ENCODE measurements around the gene CCDC9B.

The CCDC9B gene

GRCh38 chr15:40349163-40349562, 8.4 kb upstream of the CCDC9B start:
- Histone ChIP-seq H3K4me3 (ENCODE audit: low read length) (no peak overlapping the region), H3F3A (ENCODE audit: insufficient read depth, low read length) (no peaks in the 10 kb centered on the region), H3K9me2 (replicated peaks; ENCODE audit: insufficient read depth, low read length) (no peaks in the 10 kb centered on the region), H3K79me2 (ENCODE audit: low read length) (no peaks in the 10 kb centered on the region), H3K4me2 (ENCODE audit: low read depth, low read length) (no peak overlapping the region), H3K4me1 (ENCODE audit: low read length) (no peaks in the 10 kb centered on the region), H3K27ac (ENCODE audit: low read length) (no peak overlapping the region), H4K20me1 (ENCODE audit: insufficient read depth, low read length) (no peaks in the 10 kb centered on the region), H3K9ac (ENCODE audit: low read length) (no peak overlapping the region), H3K27me3 (replicated peaks; ENCODE audit: insufficient read depth, low read length) (peaks cover 4% of the 10 kb centered on the region; the same call in 1 of the 2 replicates), H3K36me3 (replicated peaks; ENCODE audit: insufficient read depth, low read length) (no peaks in the 10 kb centered on the region), H2AFZ (ENCODE audit: low read length) (no peak overlapping the region), H3K9me3 (replicated peaks; ENCODE audit: insufficient read depth, low read length) (no peaks in the 10 kb centered on the region)
- no peak for DNase-seq
- no peak for TF ChIP-seq EZH2phosphoT487 (IDR thresholded peaks at IDR 0.05; ENCODE audit: low read length)
- TF ChIP-seq EZH2 (optimal IDR thresholded peaks at IDR 0.05; ENCODE audit: low read depth, low read length) = no peak
- no peak for TF ChIP-seq CTCF (IDR thresholded peaks at IDR 0.05; ENCODE audit: low read length)

GRCh38 chr15:40348474-40348870, 7.7 kb upstream of the CCDC9B start:
- no peaks in the 10 kb centered on the region for H3K36me3 ChIP-seq (replicated peaks; ENCODE audit: insufficient read depth, low read length)
- H3K4me1 ChIP-seq (ENCODE audit: low read length) = no peaks in the 10 kb centered on the region
- H3K27me3 ChIP-seq (replicated peaks; ENCODE audit: insufficient read depth, low read length) = peaks cover under 1% of the 10 kb centered on the region; the same call in 1 of the 2 replicates
- H3F3A ChIP-seq (ENCODE audit: insufficient read depth, low read length) = no peaks in the 10 kb centered on the region
- no peak overlapping the region for H2AFZ ChIP-seq (ENCODE audit: low read length)
- no peaks in the 10 kb centered on the region for H3K9me3 ChIP-seq (replicated peaks; ENCODE audit: insufficient read depth, low read length)
- no peak overlapping the region for H3K9ac ChIP-seq (ENCODE audit: low read length)
- no peak overlapping the region for H3K4me3 ChIP-seq (ENCODE audit: low read length)
- H3K9me2 ChIP-seq (replicated peaks; ENCODE audit: insufficient read depth, low read length) = no peaks in the 10 kb centered on the region
- TF ChIP-seq EZH2phosphoT487 (IDR thresholded peaks at IDR 0.05; ENCODE audit: low read length) = no peak
- H3K4me2 ChIP-seq (ENCODE audit: low read depth, low read length) = no peak overlapping the region
- H3K79me2 ChIP-seq (ENCODE audit: low read length) = no peaks in the 10 kb centered on the region
- DNase-seq = no peak
- no peaks in the 10 kb centered on the region for H4K20me1 ChIP-seq (ENCODE audit: insufficient read depth, low read length)
- H3K27ac ChIP-seq (ENCODE audit: low read length) = no peak overlapping the region

GRCh38 chr15:40347559-40348473, 7.1 kb upstream of the CCDC9B start:
- H3K27me3 ChIP-seq (replicated peaks; ENCODE audit: insufficient read depth, low read length) = no peaks in the 10 kb centered on the region
- no peak for TF ChIP-seq EZH2phosphoT487 (IDR thresholded peaks at IDR 0.05; ENCODE audit: low read length)
- H3K4me2 ChIP-seq (ENCODE audit: low read depth, low read length) = no peak overlapping the region
- DNase-seq = no peak
- H4K20me1 ChIP-seq (ENCODE audit: insufficient read depth, low read length) = no peaks in the 10 kb centered on the region
- no peaks in the 10 kb centered on the region for H3K36me3 ChIP-seq (replicated peaks; ENCODE audit: insufficient read depth, low read length)
- H3K9ac ChIP-seq (ENCODE audit: low read length) = no peak overlapping the region
- no peaks in the 10 kb centered on the region for H3K9me3 ChIP-seq (replicated peaks; ENCODE audit: insufficient read depth, low read length)
- no peak overlapping the region for H3K27ac ChIP-seq (ENCODE audit: low read length)
- H3K4me3 ChIP-seq (ENCODE audit: low read length) = no peak overlapping the region
- no peak overlapping the region for H2AFZ ChIP-seq (ENCODE audit: low read length)
- no peaks in the 10 kb centered on the region for H3K4me1 ChIP-seq (ENCODE audit: low read length)
- no peaks in the 10 kb centered on the region for H3F3A ChIP-seq (ENCODE audit: insufficient read depth, low read length)
- H3K9me2 ChIP-seq (replicated peaks; ENCODE audit: insufficient read depth, low read length) = no peaks in the 10 kb centered on the region
- no peaks in the 10 kb centered on the region for H3K79me2 ChIP-seq (ENCODE audit: low read length)

- no peaks in the 10 kb centered on the region for H3K79me2 ChIP-seq (ENCODE audit: low read length)
- no peak overlapping the region for H3K4me2 ChIP-seq (ENCODE audit: low read depth, low read length)
- H3K27ac ChIP-seq (ENCODE audit: low read length) = no peak overlapping the region
- H3K27me3 ChIP-seq (replicated peaks; ENCODE audit: insufficient read depth, low read length) = no peaks in the 10 kb centered on the region
- H3K9me2 ChIP-seq (replicated peaks; ENCODE audit: insufficient read depth, low read length) = no peaks in the 10 kb centered on the region
- no peaks in the 10 kb centered on the region for H3K9me3 ChIP-seq (replicated peaks; ENCODE audit: insufficient read depth, low read length)
- H2AFZ ChIP-seq (ENCODE audit: low read length) = no peak overlapping the region
- no peak overlapping the region for H3K4me3 ChIP-seq (ENCODE audit: low read length)
- DNase-seq = no peak
- H4K20me1 ChIP-seq (ENCODE audit: insufficient read depth, low read length) = no peaks in the 10 kb centered on the region
- H3K36me3 ChIP-seq (replicated peaks; ENCODE audit: insufficient read depth, low read length) = no peaks in the 10 kb centered on the region
- H3K4me1 ChIP-seq (ENCODE audit: low read length) = no peaks in the 10 kb centered on the region
- no peaks in the 10 kb centered on the region for H3F3A ChIP-seq (ENCODE audit: insufficient read depth, low read length)
- TF ChIP-seq CTCF (IDR thresholded peaks at IDR 0.05; ENCODE audit: low read length) = no peak
- H3K9ac ChIP-seq (ENCODE audit: low read length) = no peak overlapping the region
These were observed 6.1 kb upstream of the CCDC9B start for GRCh38 chr15:40346579-40347558.
